HepG2 (cell line): ENCODE measurements around the gene C16orf87. TPM values are rescaled to one million over a fixed set of nuclear protein-coding genes. Genes with fewer than 3 reads are reported as not detected.

Source experiments
- AHR ChIP-seq: IDR thresholded peaks from 2 replicates; pipeline ENCODE4 v1.6.1; 2018; ENCODE audit warnings: missing genetic modification reagents, missing compliant biosample characterization
- ARNTL ChIP-seq: sonication (generic); formaldehyde crosslinking; IDR thresholded peaks from 2 replicates; pipeline ENCODE4 v1.4.0; 2020; ENCODE audit warnings: mild to moderate bottlenecking, missing genetic modification reagents
- E2F5 ChIP-seq: sonication (generic); formaldehyde crosslinking; conservative IDR thresholded peaks from 2 replicates; pipeline ENCODE4 v1.4.0; 2020; ENCODE audit warnings: missing genetic modification reagents
- HOXA3 ChIP-seq: sonication (generic); formaldehyde crosslinking; IDR thresholded peaks from 2 replicates; pipeline ENCODE4 v1.5.0; 2020; ENCODE audit warnings: missing genetic modification reagents
- IRF1 ChIP-seq: sonication (generic); formaldehyde crosslinking; IDR thresholded peaks from 2 replicates; pipeline ENCODE4 v1.4.0; 2020; ENCODE audit warnings: low read depth, mild to moderate bottlenecking, missing genetic modification reagents
- KMT2A ChIP-seq: sonication (generic); formaldehyde crosslinking; IDR thresholded peaks from 2 replicates; pipeline ENCODE4 v1.4.0; 2020; ENCODE audit warnings: missing genetic modification reagents
- MNT ChIP-seq: fragments of 450-650 bp; IDR thresholded peaks from 2 replicates; pipeline ENCODE4 v1.6.1; 2016
- MYPOP ChIP-seq: sonication (generic); formaldehyde crosslinking; IDR thresholded peaks from 2 replicates; pipeline ENCODE4 v1.8.1; 2023; ENCODE audit warnings: mild to moderate bottlenecking, moderate library complexity, missing genetic modification reagents
- NFYB ChIP-seq: sonication (generic); formaldehyde crosslinking; IDR thresholded peaks from 2 replicates; pipeline ENCODE4 v1.4.0; 2020; ENCODE audit warnings: missing genetic modification reagents
- PITX1 ChIP-seq: sonication (generic); formaldehyde crosslinking; IDR thresholded peaks from 2 replicates; pipeline ENCODE4 v1.5.1; 2020; ENCODE audit warnings: mild to moderate bottlenecking, missing genetic modification reagents
- PLSCR1 ChIP-seq: sonication (generic); formaldehyde crosslinking; IDR thresholded peaks from 2 replicates; pipeline ENCODE4 v1.5.0; 2020; ENCODE audit warnings: missing genetic modification reagents, mild to moderate bottlenecking, borderline replicate concordance
- SOX13 ChIP-seq, 3 experiments: fragments of 450-650 bp in 1 of 3; sonication (generic) in 1 of 3; formaldehyde crosslinking in 1 of 3; IDR thresholded peaks in 2 of 3; conservative IDR thresholded peaks in 1 of 3; 2 replicates each; pipeline versions ENCODE4 v1.5.0 to v1.6.1; 2016 to 2020; ENCODE audit warnings: antibody characterized with exemption in 1 of 3, mild to moderate bottlenecking in 1 of 3, missing compliant biosample characterization in 1 of 3, missing genetic modification reagents in 1 of 3, moderate library complexity in 1 of 3
- TEAD2 ChIP-seq: sonication (generic); formaldehyde crosslinking; IDR thresholded peaks from 2 replicates; pipeline ENCODE4 v1.9.0; 2021; ENCODE audit warnings: missing genetic modification reagents
- TIGD3 ChIP-seq: sonication (generic); formaldehyde crosslinking; IDR thresholded peaks from 2 replicates; pipeline ENCODE4 v1.5.1; 2020; ENCODE audit warnings: mild to moderate bottlenecking, missing genetic modification reagents, borderline replicate concordance
- ZBTB21 ChIP-seq: sonication (generic); formaldehyde crosslinking; IDR thresholded peaks from 2 replicates; pipeline ENCODE4 v1.4.0; 2020; ENCODE audit warnings: missing genetic modification reagents
- ZBTB8A ChIP-seq: sonication (generic); formaldehyde crosslinking; IDR thresholded peaks from 2 replicates; pipeline ENCODE4 v1.4.0; 2020; ENCODE audit warnings: mild to moderate bottlenecking, low read depth, missing genetic modification reagents, borderline replicate concordance
- ZNF136 ChIP-seq: sonication (generic); formaldehyde crosslinking; IDR thresholded peaks from 2 replicates; pipeline ENCODE4 v1.8.1; 2022; ENCODE audit warnings: low read depth, mild to moderate bottlenecking, moderate library complexity, missing genetic modification reagents
- ZNF225 ChIP-seq: sonication (generic); formaldehyde crosslinking; IDR thresholded peaks from 2 replicates; pipeline ENCODE4 v1.4.0; 2020; ENCODE audit warnings: mild to moderate bottlenecking, missing genetic modification reagents
- ZNF276 ChIP-seq: sonication (generic); formaldehyde crosslinking; IDR thresholded peaks from 2 replicates; pipeline ENCODE4 v1.4.0; 2020; ENCODE audit warnings: mild to moderate bottlenecking, low read depth, missing genetic modification reagents
- polyA plus RNA-seq, 8 experiments: library from polyadenylated mRNA; depleted of rRNA in 3 of 8; stranded (reverse) in 7 of 8; unstranded in 1 of 8; fragments of >200 nt; fragmentation: Illumina TruSeq in 4 of 8; extraction: Trizol in 4 of 8; gene quantifications; 2 replicates each; pipeline versions ENCODE4 v1.2.1 to v1.2.3, GENCODE V29; 2011 to 2016; ENCODE audit warnings: low read depth in 4 of 8, missing spikeins in 1 of 8, mixed read lengths in 1 of 8; ENCODE audit not compliant: insufficient read depth in 1 of 8
- total RNA-seq, 5 experiments: library from RNA; depleted of rRNA; stranded (reverse); fragments of >200 nt; fragmentation: Illumina TruSeq; extraction: Trizol; gene quantifications; 2 replicates each; pipeline ENCODE4 v1.2.3, GENCODE V29; 2016; ENCODE audit warnings: low read depth in 1 of 5

C16orf87 gene
- total and polyA plus RNA-seq, 2 of the 13 experiments (the other 11 are each of a cell fraction or from before 2014, with no cell fraction given), result 8.6 to 19.5 TPM

- TF ChIP-seq PLSCR1 (no peak), AHR (CRISPR knock-in tag) (no peak), ZBTB21 (CRISPR knock-in tag) (no peak), ZNF276 (CRISPR knock-in tag) (no peak), ARNTL (CRISPR knock-in tag) (no peak), E2F5 (CRISPR knock-in tag) (no peak), SOX13 (IDR thresholded peaks at IDR 0.05) (no peak; the same call in 1 of the 2 replicates), SOX13 (CRISPR knock-in tag; conservative IDR thresholded peaks at IDR 0.05 in 1 of 2, IDR thresholded peaks at IDR 0.05 in 1 of 2) (peak in 1 of 2 experiments; percentile 39; a peak in 1 of 4 replicates), KMT2A (no peak), ZNF225 (CRISPR knock-in tag) (peak; percentile 39; the same call in 1 of the 2 replicates), IRF1 (no peak), MYPOP (CRISPR knock-in tag) (no peak), ZBTB8A (CRISPR knock-in tag) (no peak), NFYB (CRISPR knock-in tag) (no peak), PITX1 (0 out of 2 replicates have a peak, but pooled peaks have one; percentile 63), HOXA3 (CRISPR knock-in tag) (peak; percentile 43; the same call in 1 of the 2 replicates), TEAD2 (CRISPR knock-in tag) (no peak), MNT (no peak), ZNF136 (CRISPR knock-in tag) (no peak), TIGD3 (CRISPR knock-in tag) (no peak; the same call in 1 of the 2 replicates)
These were observed 83.9 kb downstream of the C16orf87 start (continued) for GRCh38 chr16:46746821-46747776.
